Suppressor macrophage treated with lipopolysaccharide for 1 hour (primary cell): Measurements from ENCODE around the gene MRPL3.

Experiments
- DNase-seq, 3 donors: peaks; one replicate each; pipeline ENCODE4 v3.0.0-alpha.2; 2020 to 2022

The MRPL3 gene

GRCh38 chr3:131502530-131503319, at the start of gene MRPL3:
Gene MRPL3, minus strand, starts transcription at chr3:131502971. Its CDS starts 150 bp downstream, at chr3:131502821.
- peak; percentile 95 to 97 (median 97) for DNase-seq

GRCh38 chr3:131551761-131552160, 49.0 kb upstream of the MRPL3 start:
- no peak for DNase-seq

- DNase-seq: no peak
These were observed 48.0 kb upstream of the MRPL3 start for GRCh38 chr3:131550562-131551465.

- DNase-seq: peak in 1 of 3 donors; percentile 6
These were observed 46.6 kb upstream of the MRPL3 start for GRCh38 chr3:131549340-131549739.

- no peak for DNase-seq
These were observed 44.8 kb upstream of the MRPL3 start for GRCh38 chr3:131547585-131547984.

- no peak for DNase-seq
These were observed 43.7 kb upstream of the MRPL3 start for GRCh38 chr3:131546441-131546840.

- DNase-seq: no peak
These were observed 41.8 kb upstream of the MRPL3 start for GRCh38 chr3:131544557-131544956.

GRCh38 chr3:131543714-131544113, 40.9 kb upstream of the MRPL3 start:
- DNase-seq: no peak

GRCh38 chr3:131541288-131541687, 38.5 kb upstream of the MRPL3 start:
- no peak for DNase-seq

GRCh38 chr3:131540821-131541220, 38.0 kb upstream of the MRPL3 start:
- DNase-seq: no peak

- DNase-seq: no peak
These were observed 37.4 kb upstream of the MRPL3 start for GRCh38 chr3:131540143-131540542.

GRCh38 chr3:131538968-131539367, 36.2 kb upstream of the MRPL3 start:
- DNase-seq: no peak

- DNase-seq: no peak
These were observed 34.8 kb upstream of the MRPL3 start for GRCh38 chr3:131537531-131537930.

GRCh38 chr3:131535596-131535995, 32.8 kb upstream of the MRPL3 start:
- DNase-seq: no peak

GRCh38 chr3:131535131-131535530, 32.4 kb upstream of the MRPL3 start:
- DNase-seq: no peak

- no peak for DNase-seq
These were observed 29.9 kb upstream of the MRPL3 start for GRCh38 chr3:131532645-131533044.

GRCh38 chr3:131530843-131531242, 28.1 kb upstream of the MRPL3 start:
- DNase-seq: no peak

- DNase-seq: no peak
These were observed 27.6 kb upstream of the MRPL3 start for GRCh38 chr3:131530388-131530787.

GRCh38 chr3:131526801-131527347, 24.1 kb upstream of the MRPL3 start:
- DNase-seq: peak in 2 of 3 donors; percentile 10 to 40

GRCh38 chr3:131518680-131519079, 15.9 kb upstream of the MRPL3 start:
- no peak for DNase-seq

- peak; percentile 23 to 54 (median 39) for DNase-seq
These were observed 2.6 kb upstream of the MRPL3 start for GRCh38 chr3:131505421-131505820.

GRCh38 chr3:131503320-131503635, 507 bp upstream of the MRPL3 start:
- no peak for DNase-seq

- DNase-seq: no peak
These were observed 822 bp downstream of the MRPL3 start for GRCh38 chr3:131501949-131502348.

GRCh38 chr3:131494706-131495105, 8.1 kb downstream of the MRPL3 start:
- DNase-seq: no peak
